A549 (cell line): ENCODE data around the gene KIAA0753. TPM values are rescaled to one million over a fixed set of nuclear protein-coding genes. Genes with fewer than 3 reads are reported as not detected.

Source experiments
- ATAC-seq, 2 experiments: fragments of 200-7000 bp in 1 of 2; fragments of >200 bp in 1 of 2; cut with Nextera tagmentation in 1 of 2; cut with Tn5 transposase in 1 of 2; 3 replicates each; pipeline versions ENCODE4 v1.8.0 to v1.9.1; 2018 to 2020; ENCODE audit warnings: mild to moderate bottlenecking in 1 of 2, moderate library complexity in 1 of 2
- CTCF ChIA-PET: fragments of 300-600 bp; sonication (Branson Sonifier 250); formaldehyde crosslinking; extraction: SDS; loops from one replicate; lab custom pipeline; 2021; ENCODE audit warnings: antibody characterized with exemption, inconsistent platforms; lab: Yijun Ruan, JAX
- POLR2A ChIA-PET: fragments of 350-600 bp; formaldehyde crosslinking; extraction: SDS; loops from one replicate; lab custom pipeline; 2021; ENCODE audit warnings: antibody characterized with exemption, inconsistent platforms; lab: Yijun Ruan, JAX
- DNase-seq, 2 experiments: peaks; one replicate each; pipeline versions ENCODE4 v3.0.0 to v3.0.0-alpha.2; 2011 to 2016; ENCODE audit warnings: low read depth in 1 of 2, low spot score in 1 of 2
- FAIRE-seq: peaks from 2 replicates; lab custom pipeline; 2011; peaks lifted over from hg19 to GRCh38; lab: Jason Lieb, UNC
- H3K27ac ChIP-seq, 2 experiments: fragments of >200 bp; sonication (Bioruptor Twin); formaldehyde crosslinking; 3 replicates each; pipeline ENCODE4 v1.5.1; 2016 to 2017
- H3K4me1 ChIP-seq: fragments of >200 bp; sonication (Bioruptor Twin); formaldehyde crosslinking; 3 replicates; pipeline ENCODE4 v1.6.1; 2016
- H3K4me2 ChIP-seq: fragments of >200 bp; sonication (Bioruptor Twin); formaldehyde crosslinking; 3 replicates; pipeline ENCODE4 v1.6.1; 2016
- H3K4me3 ChIP-seq: fragments of >200 bp; sonication (Bioruptor Twin); formaldehyde crosslinking; 3 replicates; pipeline ENCODE4 v1.5.1; 2016
- H3K9me3 ChIP-seq: fragments of >200 bp; sonication (Bioruptor Twin); formaldehyde crosslinking; 3 replicates; pipeline ENCODE4 v1.6.1; 2016
- BCL3 ChIP-seq: fragments of >200 bp; sonication (Bioruptor Twin); formaldehyde crosslinking; IDR thresholded peaks from 3 replicates; pipeline ENCODE4 v1.6.1; 2016
- CHD2 ChIP-seq: fragments of 150-350 bp; IDR thresholded peaks from 2 replicates; pipeline ENCODE4 v1.6.1; 2014; ENCODE audit warnings: low read length; ENCODE audit not compliant: partially characterized antibody
- CTCF ChIP-seq: fragments of >200 bp; sonication (Bioruptor Twin); formaldehyde crosslinking; IDR thresholded peaks from 3 replicates; pipeline ENCODE4 v1.5.1; 2016
- EHF ChIP-seq: fragments of 250-450 bp; sonication (Bioruptor Pico); IDR thresholded peaks from 2 replicates; pipeline ENCODE4 v1.5.0; 2020; ENCODE audit warnings: mild to moderate bottlenecking
- EHMT2 ChIP-seq: fragments of 200-600 bp; sonication (generic); IDR thresholded peaks from 2 replicates; pipeline ENCODE4 v1.6.1; 2016; ENCODE audit warnings: antibody characterized with exemption, low read depth, mild to moderate bottlenecking, moderate library complexity
- ELK1 ChIP-seq: fragments of 150-350 bp; IDR thresholded peaks from 2 replicates; pipeline ENCODE4 v1.6.1; 2014; ENCODE audit warnings: low read depth, mild to moderate bottlenecking, low read length
- EP300 ChIP-seq, 2 experiments: fragments of >200 bp; sonication (Bioruptor Twin); formaldehyde crosslinking; IDR thresholded peaks; 2 replicates in 1 of 2; 3 replicates in 1 of 2; pipeline ENCODE4 v1.6.1; 2016 to 2017
- FOSB ChIP-seq: fragments of 250-450 bp; sonication (Bioruptor Pico); IDR thresholded peaks from 2 replicates; pipeline ENCODE4 v1.5.0; 2020; ENCODE audit warnings: mild to moderate bottlenecking, moderate library complexity
- HDAC2 ChIP-seq: fragments of 200-600 bp; sonication (generic); IDR thresholded peaks from 2 replicates; pipeline ENCODE4 v1.6.1; 2016
- HEYL ChIP-seq: fragments of 250-450 bp; sonication (Bioruptor Pico); IDR thresholded peaks from 2 replicates; pipeline ENCODE4 v1.8.0; 2021; ENCODE audit warnings: mild to moderate bottlenecking, moderate library complexity
- KDM1A ChIP-seq: fragments of 200-600 bp; sonication (generic); IDR thresholded peaks from 2 replicates; pipeline ENCODE4 v1.6.1; 2016; ENCODE audit warnings: low read depth, mild to moderate bottlenecking
- KDM5A ChIP-seq: fragments of 200-600 bp; sonication (generic); IDR thresholded peaks from 2 replicates; pipeline ENCODE4 v1.6.1; 2016; ENCODE audit warnings: antibody characterized with exemption, mild to moderate bottlenecking
- MAX ChIP-seq: IDR thresholded peaks from 2 replicates; pipeline ENCODE4 v1.6.1; 2012
- MAZ ChIP-seq: fragments of 150-350 bp; IDR thresholded peaks from 2 replicates; pipeline ENCODE4 v1.6.1; 2014; ENCODE audit warnings: antibody characterized with exemption, low read depth, low read length, borderline replicate concordance
- MYC ChIP-seq: IDR thresholded peaks from 2 replicates; pipeline ENCODE4 v1.6.1; 2012; ENCODE audit warnings: mild to moderate bottlenecking, inconsistent platforms, low read length, improper control_type of control experiment, borderline replicate concordance
- NFE2L2 ChIP-seq: fragments of 150-350 bp; conservative IDR thresholded peaks from 2 replicates; pipeline ENCODE4 v1.6.1; 2014; ENCODE audit warnings: low read length
- NPAS2 ChIP-seq: fragments of 250-450 bp; sonication (Bioruptor Pico); IDR thresholded peaks from 2 replicates; pipeline ENCODE4 v1.8.0; 2022; ENCODE audit warnings: mild to moderate bottlenecking, moderate library complexity, borderline replicate concordance
- NR3C1 ChIP-seq: fragments of >200 bp; sonication (Bioruptor Twin); formaldehyde crosslinking; IDR thresholded peaks from 3 replicates; pipeline ENCODE4 v1.6.1; 2017
- PBX3 ChIP-seq: IDR thresholded peaks from 2 replicates; pipeline ENCODE4 v1.6.1; 2012
- SREBF2 ChIP-seq: fragments of 450-650 bp; IDR thresholded peaks from 2 replicates; pipeline ENCODE4 v1.6.1; 2014; ENCODE audit warnings: mild to moderate bottlenecking, moderate library complexity
- ZNF302 ChIP-seq: fragments of 250-450 bp; sonication (Bioruptor Pico); IDR thresholded peaks from 2 replicates; pipeline ENCODE4 v1.9.0; 2021; ENCODE audit warnings: inconsistent platforms, mild to moderate bottlenecking, moderate library complexity
- WGBS: methylation state at CpG from one replicate; pipeline ENCODE4 v1.1.6; 2017; ENCODE audit errors: missing lambda C conversion rate; 5-methylcytosine and 5-hydroxymethylcytosine counted together
- polyA plus RNA-seq, 4 experiments: library from polyadenylated mRNA; depleted of rRNA in 3 of 4; stranded (reverse); fragments of >200 nt; fragmentation: RNase III in 1 of 4; extraction: RNeasy Plus Mini Kit Qiagen cat#74134 plus additional on column Dnase treatment in 1 of 4; gene quantifications; 2 replicates in 3 of 4; 3 replicates in 1 of 4; pipeline ENCODE4 v1.2.3, GENCODE V29; 2011 to 2017

KIAA0753 gene
- polyA plus RNA-seq, 2 of the 4 experiments (the other 2 are of a cell fraction), result 13.6 to 15.2 TPM

- Histone ChIP-seq H3K4me2 (no peak overlapping the region), H3K4me3 (no peak overlapping the region), H3K4me1 (peaks cover under 1% of the 10 kb centered on the region; the same call in 2 of the 3 replicates), H3K27ac (no peak overlapping the region), H3K9me3 (no peaks in the 10 kb centered on the region)
- ATAC-seq, result no peak
- POLR2A ChIA-PET, result no interaction called here
- 25% methylated on average over 7 of the region's 7 CpGs for WGBS
- CTCF ChIA-PET, result interaction anchor here (0.6 to 4.4 kb wide), 8 partner anchors 9 to 341 kb away, joined by 3 to 35 read pairs (median 4); partner anchors contain the start of gene SLC13A5
- FAIRE-seq, result no peak
- TF ChIP-seq NR3C1 (no peak), HEYL (CRISPR knock-in tag) (no peak), FOSB (no peak), ELK1 (no peak), MYC (no peak), KDM1A (no peak), NPAS2 (CRISPR knock-in tag) (no peak), EHMT2 (no peak), MAX (no peak), CTCF (no peak), EHF (CRISPR knock-in tag) (no peak), HDAC2 (no peak), KDM5A (no peak), NFE2L2 (no peak), BCL3 (no peak)
- TF ChIP-seq, all 56 proteins: peak for 0
- no peak for DNase-seq
These were observed 43.9 kb upstream of the KIAA0753 start for GRCh38 chr17:6684460-6684783.

GRCh38 chr17:6683730-6684459, 43.4 kb upstream of the KIAA0753 start:
- TF ChIP-seq EHF (CRISPR knock-in tag) (no peak), SREBF2 (no peak), ZNF302 (CRISPR knock-in tag) (no peak), BCL3 (no peak), NPAS2 (CRISPR knock-in tag) (no peak), PBX3 (no peak), EP300 (IDR thresholded peaks at IDR 0.05) (no peak), CHD2 (no peak), CTCF (no peak), MAZ (no peak)
- TF ChIP-seq, all 56 proteins: peak for 0
- no peak for ATAC-seq
- POLR2A ChIA-PET, result interaction anchor here (0.6 to 1.0 kb wide), 2 partner anchors 11 to 406 kb away, joined by 3 read pairs; no protein-coding TSS in a partner anchor
- no peak overlapping the region for H3K4me2 ChIP-seq
- no peak for FAIRE-seq
- no peak overlapping the region for H3K4me3 ChIP-seq
- H3K9me3 ChIP-seq, result no peaks in the 10 kb centered on the region
- no peak overlapping the region for H3K27ac ChIP-seq
- no peak for DNase-seq
- WGBS, result 61% methylated on average over 3 of the region's 3 CpGs
- H3K4me1 ChIP-seq, result peaks cover 6% of the 10 kb centered on the region; the same call in 2 of the 3 replicates
- CTCF ChIA-PET, result interaction anchor here (1.0 to 4.4 kb wide), 10 partner anchors 10 to 337 kb away, joined by 3 to 35 read pairs (median 4); partner anchors contain the start of gene SLC13A5
